GM18870 (cell line): ENCODE results near the gene TWIST2.

Source experiments
- ATAC-seq: cut with Tn5 transposase; IDR thresholded peaks from one replicate; pipeline ENCODE4 v1.9.1; 2021; ENCODE audit warnings: moderate library complexity; ENCODE audit not compliant: unreplicated experiment

Gene TWIST2

DNA sequence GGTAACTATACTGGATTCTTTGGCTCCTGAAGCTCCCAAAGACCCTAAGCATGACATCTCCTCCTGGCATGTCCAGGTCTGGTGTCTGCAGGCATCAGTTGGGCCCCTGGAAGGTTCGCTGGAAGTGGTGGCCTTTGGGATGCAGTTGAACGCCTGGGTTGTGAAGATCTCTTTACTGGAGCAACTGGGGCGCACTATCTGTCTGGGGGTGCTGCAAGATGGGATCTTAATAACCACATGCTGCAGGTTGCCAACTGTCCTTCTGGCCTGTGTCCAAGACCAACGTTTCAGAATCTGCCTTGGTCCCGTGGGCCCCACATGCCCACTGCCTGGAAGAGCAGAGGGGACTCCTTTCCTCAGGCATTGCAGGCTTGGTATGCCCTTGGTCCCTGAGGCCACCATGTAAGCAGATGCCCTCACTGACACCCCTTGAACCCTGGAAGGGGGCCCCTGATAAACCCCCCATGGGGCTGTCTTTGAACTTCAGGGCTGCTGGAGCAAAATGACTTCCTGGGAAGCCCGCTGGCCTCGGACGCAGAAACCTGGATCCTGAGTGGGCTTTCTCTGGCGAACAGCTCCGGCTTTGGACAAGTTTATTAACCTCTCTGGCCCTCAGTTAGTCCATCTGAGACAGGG, 101.9 kb downstream of the TWIST2 start:
- no peak for ATAC-seq

GRCh38 chr2:238950551-238950950, 102.7 kb downstream of the TWIST2 start:
- no peak for ATAC-seq

DNA sequence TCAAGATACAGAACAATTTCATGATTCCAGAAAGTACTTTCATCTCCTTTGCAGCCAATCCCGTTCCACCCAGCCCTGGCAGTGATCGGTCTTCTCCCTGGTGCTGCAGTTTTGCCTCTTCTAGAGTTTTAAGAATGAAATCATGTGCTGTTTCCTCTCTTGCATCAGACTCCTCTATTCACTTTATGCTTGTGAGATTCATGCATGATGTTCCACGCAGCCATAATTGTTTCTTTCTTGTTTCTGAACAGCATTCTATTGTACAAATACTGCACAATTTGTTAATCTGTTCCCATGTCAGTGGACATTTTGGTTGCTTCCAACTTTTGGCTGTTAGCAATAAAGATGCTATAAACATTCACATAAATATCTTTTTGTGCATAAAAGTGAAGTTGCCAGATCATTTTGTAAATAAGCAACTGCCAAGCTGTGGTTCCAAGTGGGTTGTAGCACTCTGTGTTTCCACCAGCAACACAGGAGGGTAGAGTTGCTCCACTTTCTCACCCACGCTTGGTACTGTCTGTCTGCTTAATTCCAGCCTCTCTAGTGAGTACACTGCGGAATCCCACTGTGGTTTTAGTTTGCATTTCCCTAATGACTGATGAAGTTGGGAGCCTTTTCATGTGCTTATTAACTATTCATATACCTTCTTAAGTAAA, 104.5 kb downstream of the TWIST2 start:
- ATAC-seq, result no peak

- no peak for ATAC-seq
These were observed 107.1 kb downstream of the TWIST2 start for GRCh38 chr2:238954841-238955591.

GRCh38 chr2:238955648-238956531, 108.0 kb downstream of the TWIST2 start:
- ATAC-seq, result no peak

- ATAC-seq, result no peak
These were observed 108.8 kb downstream of the TWIST2 start for GRCh38 chr2:238956676-238957075.
